HS-5 (cell line): Measurements from ENCODE around the gene C10orf95.

Experiments used
- DNase-seq: peaks from one replicate; pipeline ENCODE4 v3.0.0-alpha.2; 2012; ENCODE audit warnings: low read depth

C10orf95 gene

DNA sequence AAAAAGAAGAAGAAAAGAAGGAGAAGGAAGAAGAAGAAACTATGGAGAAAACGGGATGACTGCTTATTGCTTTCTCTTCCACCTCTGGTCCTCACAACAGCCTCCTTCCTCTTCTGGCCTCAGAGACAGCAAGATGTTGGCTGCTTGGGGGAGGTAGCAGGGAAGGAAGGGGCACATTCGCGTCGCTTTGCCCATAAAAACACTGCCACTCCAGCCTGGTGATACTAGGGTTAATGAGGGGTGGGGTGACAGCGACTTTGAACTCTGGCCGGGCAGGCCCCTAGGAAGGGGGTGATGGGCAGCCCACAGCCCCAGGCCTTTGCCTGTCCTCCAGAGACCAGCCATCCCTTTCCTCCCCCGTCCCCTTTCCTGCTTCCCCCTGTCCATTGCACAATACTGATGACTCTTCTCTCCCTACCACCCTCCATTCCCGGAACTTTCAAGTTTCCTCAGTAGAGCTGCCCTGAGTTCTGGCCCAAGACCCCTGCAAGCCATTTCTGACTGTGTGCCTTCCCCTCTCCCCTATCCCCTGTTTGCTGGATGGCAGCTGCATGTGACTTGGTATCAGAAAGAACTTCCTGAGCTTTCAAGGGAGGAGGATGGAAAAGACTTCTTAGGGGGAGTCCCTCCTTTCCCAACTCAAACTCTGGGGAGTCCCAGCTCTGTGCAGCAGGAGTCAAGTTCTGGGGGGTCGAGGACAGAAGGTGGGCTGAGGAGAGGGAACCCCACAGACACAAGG, 16.8 kb downstream of the C10orf95 start:
- DNase-seq: no peak

- no peak for DNase-seq
These were observed 17.7 kb downstream of the C10orf95 start for GRCh38 chr10:102433619-102434046.

DNA sequence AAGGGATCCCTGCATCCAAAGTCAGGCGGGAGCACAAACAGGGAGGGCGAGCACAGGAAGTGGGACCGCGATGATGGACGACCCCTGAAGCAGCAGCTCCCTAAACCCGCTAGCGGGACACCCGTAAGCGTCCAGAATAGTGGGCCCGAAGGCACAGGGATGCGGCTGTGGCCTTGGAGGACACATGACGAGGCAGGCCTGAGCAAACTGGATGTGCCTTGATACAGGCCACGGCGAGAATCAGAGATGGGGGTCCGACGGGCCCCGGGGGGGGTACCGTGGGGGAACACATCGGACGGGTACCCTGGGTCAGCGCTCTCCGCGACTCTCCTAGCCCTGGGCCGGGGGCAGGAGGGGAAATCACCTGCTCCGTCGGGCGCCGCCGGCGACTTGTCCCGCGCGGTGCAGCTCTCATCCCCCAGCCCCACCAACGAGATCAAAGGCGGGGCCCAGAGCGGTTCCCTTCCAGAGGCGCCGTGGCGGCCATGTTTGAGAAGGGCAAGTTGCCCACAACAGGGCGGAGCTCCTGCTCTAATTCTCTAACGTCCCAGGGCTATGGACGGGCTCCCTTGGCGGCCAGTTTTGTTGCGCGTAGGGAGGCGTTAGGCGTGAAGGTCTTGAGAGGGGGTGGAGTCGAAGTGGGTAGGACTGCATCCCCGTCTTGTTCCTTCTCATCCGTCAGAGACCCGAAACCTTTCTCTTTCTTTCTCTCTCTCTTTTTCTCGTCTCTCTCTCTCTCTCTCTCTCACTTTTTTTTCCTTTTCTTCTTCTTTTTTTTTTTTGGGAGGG, 19.0 kb downstream of the C10orf95 start, which contains the start of gene CUEDC2:
Gene CUEDC2 (minus strand): TSS at position 413 of the 789 bp plus-strand sequence. CDS start 7,386 bp downstream, outside the sequence.
- peak; percentile 89 for DNase-seq

DNA sequence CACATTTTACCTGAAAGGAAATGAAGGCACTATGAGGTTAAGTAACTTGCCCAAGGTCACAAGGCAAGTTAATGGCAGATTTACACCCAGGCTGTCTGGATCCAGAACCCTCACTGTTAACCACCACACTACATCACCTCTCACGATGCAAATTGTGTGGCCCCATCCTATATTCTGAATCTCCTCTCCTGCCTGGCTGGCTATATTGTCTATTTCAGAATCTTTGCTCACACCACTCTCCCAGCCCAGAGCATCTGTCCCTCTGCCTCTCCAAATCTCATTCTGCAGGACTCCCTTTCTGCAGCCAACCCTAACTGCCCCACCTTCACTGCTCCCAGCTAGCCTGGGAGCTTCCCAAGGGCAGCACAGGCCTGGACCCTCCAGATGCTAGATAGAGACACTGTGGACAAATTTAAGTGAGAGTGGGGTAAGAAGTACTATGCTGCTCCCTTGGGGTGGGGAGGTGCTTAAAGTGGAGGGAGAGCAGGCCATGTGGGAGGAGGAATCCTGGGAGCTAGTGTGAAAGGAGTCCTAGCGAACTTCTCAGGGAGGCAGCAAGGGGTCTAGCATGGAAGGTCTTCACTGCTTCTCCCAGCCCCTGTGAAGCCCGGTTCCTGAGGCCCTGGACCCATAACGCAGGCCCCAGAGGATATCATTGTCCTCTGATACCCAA, 19.8 kb downstream of the C10orf95 start:
- DNase-seq: no peak

DNA sequence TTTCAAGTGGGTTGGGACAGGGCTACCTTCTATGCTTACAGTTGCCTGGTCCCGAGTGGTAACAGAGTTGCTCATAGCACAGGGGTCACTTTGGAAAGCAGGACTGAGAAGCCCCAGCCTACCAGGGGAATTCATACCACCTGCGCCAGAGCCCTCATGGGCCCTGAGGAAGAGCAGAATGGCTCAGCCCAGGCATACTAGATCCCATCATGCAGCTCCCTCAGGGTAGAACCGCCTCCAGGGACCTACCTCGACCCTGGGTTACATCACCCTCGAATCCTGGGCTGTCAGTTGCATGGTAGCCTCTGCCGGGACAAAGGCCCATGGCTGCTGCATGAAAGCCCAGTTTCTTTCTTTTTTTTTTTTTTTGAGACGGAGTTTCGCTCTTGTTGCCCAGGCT, 21.9 kb downstream of the C10orf95 start:
- no peak for DNase-seq

- no peak for DNase-seq
These were observed 24.5 kb downstream of the C10orf95 start for GRCh38 chr10:102426803-102427287.

- no peak for DNase-seq
These were observed 25.9 kb downstream of the C10orf95 start for GRCh38 chr10:102425444-102425843.

DNA sequence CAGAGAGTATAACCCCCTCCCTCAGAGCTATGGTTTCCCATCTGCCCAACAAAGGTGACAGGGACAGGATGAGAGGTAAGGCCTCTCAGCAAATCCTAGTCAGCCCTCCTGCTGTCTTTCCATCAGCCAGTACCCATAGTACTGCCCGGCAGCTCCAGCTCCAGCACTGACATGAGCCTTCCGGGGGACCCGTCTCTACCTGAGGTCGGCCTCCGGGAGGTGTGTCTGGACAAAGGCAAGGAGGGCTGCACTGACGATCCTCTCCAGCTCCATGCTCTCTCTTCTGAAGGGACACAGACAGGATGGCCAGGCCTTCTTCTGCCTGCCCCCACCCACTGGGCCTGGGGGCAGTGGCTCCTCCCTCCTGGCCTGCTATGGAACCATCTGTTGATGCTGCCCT, 26.4 kb downstream of the C10orf95 start:
- DNase-seq: no peak

- no peak for DNase-seq
These were observed 27.2 kb downstream of the C10orf95 start for GRCh38 chr10:102424145-102424544.

- DNase-seq: no peak
These were observed 27.9 kb downstream of the C10orf95 start for GRCh38 chr10:102423372-102423968.

DNA sequence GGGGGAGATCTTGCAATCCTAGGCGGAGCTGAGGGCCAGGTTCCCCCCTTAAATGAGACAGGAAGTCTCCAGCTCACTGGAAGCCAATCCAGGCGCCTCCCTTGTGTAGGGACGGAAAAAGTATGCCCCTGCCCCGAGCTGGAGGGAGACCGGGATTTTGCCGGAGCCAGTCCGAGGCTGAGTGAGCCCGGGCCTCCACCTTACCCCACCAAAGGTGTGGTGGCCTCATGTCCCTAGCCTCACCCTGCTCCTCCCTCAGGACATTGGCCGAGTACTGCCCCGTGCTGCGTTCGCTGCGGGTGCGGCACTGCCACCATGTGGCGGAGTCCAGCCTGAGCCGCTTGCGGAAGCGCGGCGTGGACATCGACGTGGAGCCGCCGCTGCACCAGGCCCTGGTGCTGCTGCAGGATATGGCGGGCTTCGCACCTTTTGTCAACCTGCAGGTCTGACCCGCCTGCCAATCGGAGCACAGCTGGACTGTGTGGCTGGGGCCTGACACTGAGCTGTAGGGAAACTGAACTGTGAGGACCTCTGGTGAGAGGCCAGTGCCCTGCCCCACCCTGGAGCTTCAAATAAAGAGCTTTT, 28.7 kb downstream of the C10orf95 start:
- no peak for DNase-seq

- DNase-seq: no peak
These were observed 29.4 kb downstream of the C10orf95 start for GRCh38 chr10:102421757-102422512.

DNA sequence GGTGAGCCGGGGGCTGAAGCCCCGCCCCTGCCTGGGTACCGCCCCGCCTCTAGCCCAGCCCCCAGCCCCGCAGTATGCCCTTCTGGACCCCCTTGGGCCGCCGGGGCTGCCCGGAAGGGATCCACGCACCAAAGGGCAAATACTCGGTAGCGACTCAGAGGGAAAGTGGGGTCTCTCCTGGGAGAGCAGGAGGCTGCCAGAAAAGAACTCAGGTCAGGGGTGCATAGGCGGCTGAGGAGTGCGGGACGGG, 29.9 kb downstream of the C10orf95 start:
- DNase-seq: no peak

DNA sequence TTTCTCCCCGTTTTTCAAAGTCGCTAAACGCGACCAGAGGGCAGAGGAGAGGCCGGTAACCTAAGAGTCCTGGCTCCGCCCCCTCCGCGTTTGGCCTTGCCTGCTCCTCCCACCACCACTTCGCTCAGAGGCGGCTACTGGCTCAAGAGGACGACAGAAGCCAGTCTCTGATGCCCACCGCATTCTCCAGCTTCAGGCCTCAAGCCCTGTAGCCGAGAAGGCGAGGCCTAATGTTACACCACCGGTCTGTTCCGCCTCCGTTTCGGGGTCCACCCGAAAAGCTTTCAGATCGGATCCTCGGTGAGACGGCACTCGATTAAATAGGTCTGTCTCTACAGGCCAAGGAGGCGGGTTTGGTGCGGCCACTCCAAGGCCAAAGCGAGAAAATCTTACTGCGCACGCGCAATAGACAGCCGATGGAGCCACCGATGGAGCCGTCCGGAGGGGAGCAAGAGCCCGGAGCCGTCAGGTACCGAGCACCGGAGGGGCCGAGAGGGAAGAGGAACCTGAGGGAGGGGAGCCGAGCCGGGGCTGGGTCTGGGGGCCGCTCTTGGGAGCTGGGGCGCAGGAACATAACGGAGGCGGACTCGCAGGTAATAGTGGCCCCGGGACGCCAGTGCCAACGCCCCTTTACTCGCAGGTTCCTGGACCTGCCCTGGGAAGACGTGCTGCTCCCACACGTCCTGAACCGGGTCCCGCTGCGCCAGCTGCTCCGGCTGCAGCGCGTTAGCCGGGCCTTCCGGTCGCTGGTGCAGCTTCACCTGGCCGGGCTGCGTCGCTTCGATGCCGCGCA, 30.4 kb downstream of the C10orf95 start, which contains the start of gene FBXL15:
Gene FBXL15 (plus strand): TSS at position 123 of the 793 bp plus-strand sequence. CDS start 294 bp downstream, at position 417.
- peak; percentile 96 for DNase-seq

GRCh38 chr10:102420181-102420713, 31.1 kb downstream of the C10orf95 start:
- no peak for DNase-seq

DNA sequence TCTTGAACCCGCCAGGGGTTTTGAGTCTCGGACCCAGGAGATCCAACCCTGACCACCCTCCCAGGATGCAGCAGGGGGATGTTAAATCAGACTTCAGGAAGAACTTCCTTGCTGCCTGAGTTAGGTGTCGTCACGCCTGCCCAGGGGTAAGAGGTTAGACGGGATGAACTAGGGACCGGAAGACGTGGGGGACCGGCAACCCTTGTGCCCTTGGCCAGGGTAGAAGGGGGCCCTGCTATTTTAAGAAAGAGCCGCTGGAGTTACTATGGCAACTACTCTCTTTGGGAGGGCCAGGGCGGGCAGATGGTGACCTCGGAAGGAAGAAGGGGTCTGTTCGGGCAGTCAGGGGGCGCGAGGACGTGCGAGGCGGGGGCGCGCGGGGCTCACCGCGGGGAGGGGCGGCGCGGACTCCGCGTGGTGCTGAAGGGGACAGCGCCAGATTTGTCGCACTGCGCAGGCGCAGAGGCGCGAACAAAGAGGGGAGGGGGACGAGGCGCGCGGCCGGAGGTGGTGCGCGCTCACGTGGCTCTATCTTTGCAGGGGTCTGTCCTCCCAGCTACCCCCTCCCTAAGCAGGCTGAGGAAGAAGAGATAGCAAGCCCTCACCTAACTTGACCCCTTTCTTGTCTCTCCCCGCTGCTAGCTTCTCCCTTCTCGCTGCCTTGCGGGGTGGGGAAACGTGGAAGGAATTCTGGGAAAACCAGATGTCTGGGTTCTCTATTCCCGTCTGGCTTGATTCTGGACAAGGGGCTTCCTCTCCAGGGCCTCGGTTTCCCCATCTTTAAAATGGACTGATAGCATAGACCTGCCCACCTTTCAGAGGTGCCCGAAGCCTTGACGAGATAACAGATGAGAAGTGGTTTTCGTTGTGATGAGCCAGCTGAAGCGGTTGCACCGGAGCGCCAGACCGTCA, 31.8 kb downstream of the C10orf95 start:
- no peak for DNase-seq

DNA sequence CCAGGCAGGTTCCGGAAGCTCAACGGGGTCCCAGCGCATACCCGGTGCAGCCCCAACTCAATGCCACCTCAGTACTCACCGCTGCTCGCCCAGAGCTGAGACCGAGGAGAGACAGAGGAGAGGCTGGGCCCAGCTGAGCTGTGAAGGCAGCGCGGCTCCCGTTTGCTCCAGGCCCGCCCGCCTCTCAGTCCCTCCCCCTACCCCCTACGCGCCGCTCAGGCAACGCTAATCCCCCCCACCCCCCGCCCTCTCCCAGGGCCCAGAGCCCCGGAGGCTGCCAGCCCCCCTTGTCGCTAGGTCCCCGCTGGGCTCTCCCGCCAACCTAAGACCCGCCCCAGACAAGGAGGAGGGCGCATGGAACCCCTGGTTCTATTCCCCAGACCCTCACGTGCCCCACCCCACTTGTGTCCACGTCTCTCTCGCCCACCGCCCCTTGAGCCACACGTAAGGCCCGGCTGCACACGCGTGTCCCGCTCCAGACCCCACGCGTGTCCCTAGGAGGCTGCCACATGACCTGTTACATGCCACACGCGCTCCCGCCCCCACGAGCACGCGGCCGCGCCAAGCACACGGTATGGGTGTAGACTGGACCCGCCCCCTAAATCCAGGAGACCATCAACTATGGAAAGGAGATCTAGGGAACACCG, 32.6 kb downstream of the C10orf95 start, which contains the start of gene PSD:
Gene PSD (minus strand): TSS at position 164 of the 647 bp plus-strand sequence. CDS start 1,747 bp downstream, outside the sequence.
- DNase-seq: no peak

GRCh38 chr10:102416695-102417094, 34.6 kb downstream of the C10orf95 start:
- no peak for DNase-seq
